HG03439 (cell line): ENCODE results near the gene EPB41.
"Not testable (repeated sequence)": the region's sequence is repeated elsewhere in the genome, so short reads cannot be mapped to it uniquely, and the experiment has no call there.

Experiments
- ATAC-seq: cut with Tn5 transposase; IDR thresholded peaks from one replicate; pipeline ENCODE4 v1.9.1; 2021; ENCODE audit warnings: mild to moderate bottlenecking, moderate library complexity; ENCODE audit not compliant: unreplicated experiment

Gene EPB41

GRCh38 chr1:28926629-28927265 is 12.4 kb downstream of the EPB41 start:
- peak; percentile 86 for ATAC-seq

DNA sequence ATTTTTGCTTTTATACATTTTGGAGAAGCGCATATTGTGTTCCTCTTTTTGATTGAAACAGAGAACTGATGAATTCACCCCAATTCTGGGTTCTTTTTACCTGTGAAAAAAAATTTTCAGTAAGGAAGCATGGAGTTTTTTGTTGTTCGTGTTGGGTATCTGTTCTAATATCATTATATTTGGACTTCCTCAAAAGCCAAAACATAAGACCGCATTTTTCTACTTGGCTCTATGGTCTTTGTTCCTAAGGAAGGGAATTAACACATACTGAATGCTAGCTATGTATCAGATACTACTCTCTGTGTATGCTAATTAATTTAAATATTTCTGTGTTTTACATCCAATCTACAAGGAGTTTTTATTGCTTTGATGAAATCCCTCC is 12.9 kb downstream of the EPB41 start:
- no peak for ATAC-seq

DNA sequence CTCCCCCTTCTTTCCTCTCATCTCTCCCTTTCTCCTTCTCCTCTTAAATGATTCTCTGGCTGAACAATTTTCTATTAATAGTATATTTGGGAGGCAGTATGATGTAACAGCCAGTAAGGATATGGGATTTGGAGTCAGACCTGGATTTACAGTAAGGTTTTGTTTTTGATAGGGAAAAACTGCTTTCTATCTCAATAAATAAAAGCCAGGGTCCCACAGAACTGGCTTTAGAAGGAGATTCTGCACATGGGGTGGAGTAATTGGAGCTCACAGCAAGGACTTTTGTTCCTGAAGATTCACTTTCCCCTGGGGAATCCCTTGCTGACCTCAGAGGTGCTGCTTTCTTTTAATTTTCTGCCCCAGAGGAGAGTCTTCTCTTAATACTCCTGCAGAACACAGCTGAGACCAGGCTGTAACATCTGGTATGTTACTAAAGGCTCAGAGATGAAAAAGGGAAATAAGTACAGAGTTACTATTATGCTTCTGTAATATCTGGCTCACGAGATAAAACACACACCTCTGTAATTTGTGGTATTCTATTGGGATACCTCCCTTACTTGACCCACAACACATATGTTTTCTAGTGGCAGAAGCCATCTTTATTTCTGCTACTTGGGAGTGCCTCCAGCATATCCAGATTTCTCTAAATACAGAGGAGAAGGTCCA is 13.4 kb downstream of the EPB41 start:
- no peak for ATAC-seq

DNA sequence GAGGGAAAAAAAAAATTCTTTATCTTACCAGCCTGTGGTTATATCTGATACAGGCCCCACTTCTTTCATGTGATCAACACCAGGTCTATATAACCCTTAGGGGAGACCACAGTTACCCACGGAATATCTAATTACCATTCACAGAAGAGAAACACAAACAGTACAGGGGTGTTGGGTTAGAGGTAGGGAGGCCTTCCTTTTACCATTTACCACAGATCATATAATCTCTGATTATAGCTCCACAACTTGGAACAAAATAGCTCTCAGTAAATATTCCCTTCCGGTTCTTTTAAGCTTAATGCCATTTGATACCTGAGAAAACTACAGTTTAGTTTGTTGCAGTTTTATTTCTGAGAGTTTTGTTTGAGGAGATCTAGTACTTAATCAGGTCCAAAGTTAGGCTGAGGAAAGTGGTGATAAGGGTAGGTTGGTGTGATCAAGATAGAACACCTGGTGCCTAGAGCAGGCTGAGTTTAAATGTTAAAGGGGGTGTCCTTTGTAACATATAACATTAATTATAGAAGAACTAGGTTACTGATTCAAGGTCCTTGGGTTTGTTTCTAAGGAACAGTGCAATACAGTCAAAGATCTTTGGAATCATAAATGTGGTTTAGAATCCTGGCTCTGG is 14.1 kb downstream of the EPB41 start:
- no peak for ATAC-seq

- no peak for ATAC-seq
These were observed 18.9 kb downstream of the EPB41 start for GRCh38 chr1:28933277-28933676.

- no peak for ATAC-seq
These were observed 19.5 kb downstream of the EPB41 start for GRCh38 chr1:28933918-28934317.

DNA sequence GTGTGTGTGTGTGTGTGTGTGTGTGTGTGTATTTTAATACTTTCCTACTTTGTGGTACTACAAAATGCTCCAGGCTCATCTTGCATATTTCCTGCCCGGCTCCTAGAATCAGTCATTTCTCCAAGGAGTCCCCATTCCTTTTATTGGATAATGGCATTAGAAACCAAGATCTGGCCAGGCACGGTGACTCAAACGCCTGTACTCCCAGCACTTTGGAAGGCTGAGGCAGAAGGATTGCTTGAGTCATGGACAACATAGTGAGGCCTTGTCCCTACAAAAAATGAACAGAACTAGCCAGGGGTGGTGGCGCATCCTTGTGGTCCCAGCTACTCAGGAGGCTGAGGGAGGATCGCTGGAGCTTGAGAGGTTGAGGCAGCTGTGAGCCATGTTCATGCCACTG is 20.3 kb downstream of the EPB41 start:
- ATAC-seq, result no peak

GRCh38 chr1:28935293-28935692 is 20.9 kb downstream of the EPB41 start:
- no peak for ATAC-seq

DNA sequence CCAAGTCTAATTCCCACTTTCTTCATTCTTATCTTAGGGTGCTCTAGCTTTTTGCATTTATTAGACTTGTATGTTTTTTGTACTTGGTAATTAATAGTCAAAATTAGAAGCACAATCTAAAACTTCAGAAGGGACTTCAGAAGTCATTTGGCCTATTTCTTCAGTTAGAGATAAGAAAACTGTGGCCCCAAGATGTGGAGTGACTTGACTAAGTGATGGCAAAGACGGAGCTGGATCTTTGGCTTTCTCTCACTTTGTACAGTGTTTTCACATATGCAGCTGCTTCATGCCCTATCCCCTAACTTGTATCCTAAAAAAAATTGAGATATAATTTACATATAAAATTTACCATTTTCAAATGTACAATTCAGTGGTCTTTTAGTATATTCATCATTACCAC is 21.7 kb downstream of the EPB41 start:
- ATAC-seq, result no peak

DNA sequence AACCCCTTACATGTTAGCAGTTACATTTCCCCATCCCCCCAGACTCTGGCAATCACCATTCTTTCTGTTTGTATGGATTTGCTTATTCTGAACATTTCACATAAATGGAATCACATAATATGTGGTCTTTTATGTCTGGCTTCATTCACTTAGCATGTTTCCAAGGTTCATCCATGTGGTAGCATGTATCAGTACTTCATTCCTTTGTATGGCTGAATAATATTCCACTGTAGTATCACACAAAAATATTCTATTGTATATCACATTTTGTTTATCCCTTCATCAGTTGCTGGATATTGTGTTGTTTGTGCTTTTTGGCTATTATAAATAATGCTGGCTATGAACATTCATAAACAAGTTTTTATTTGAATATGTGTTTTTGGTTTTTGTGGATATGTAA is 22.2 kb downstream of the EPB41 start:
- ATAC-seq, result no peak

DNA sequence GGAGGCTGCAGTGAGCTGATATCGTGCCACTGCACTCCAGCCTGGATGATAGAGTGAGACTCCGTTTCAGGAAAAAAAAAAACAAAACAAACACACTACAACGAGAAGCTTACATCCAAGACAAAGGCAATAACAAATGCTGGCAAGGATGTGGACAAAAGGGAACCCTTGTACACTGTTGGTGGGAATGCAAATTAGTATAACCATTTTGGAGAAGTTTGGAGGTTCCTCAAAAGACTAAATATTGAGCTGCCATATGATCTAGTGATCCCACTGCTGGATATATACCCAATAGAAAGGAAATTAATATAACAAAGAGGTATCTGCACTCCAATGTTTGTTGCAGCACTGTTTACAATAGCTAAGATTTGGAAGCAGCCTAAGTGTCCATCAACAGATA is 29.2 kb downstream of the EPB41 start:
- ATAC-seq, result not testable (repeated sequence)

GRCh38 chr1:28950006-28950405 is 35.6 kb downstream of the EPB41 start:
- no peak for ATAC-seq

DNA sequence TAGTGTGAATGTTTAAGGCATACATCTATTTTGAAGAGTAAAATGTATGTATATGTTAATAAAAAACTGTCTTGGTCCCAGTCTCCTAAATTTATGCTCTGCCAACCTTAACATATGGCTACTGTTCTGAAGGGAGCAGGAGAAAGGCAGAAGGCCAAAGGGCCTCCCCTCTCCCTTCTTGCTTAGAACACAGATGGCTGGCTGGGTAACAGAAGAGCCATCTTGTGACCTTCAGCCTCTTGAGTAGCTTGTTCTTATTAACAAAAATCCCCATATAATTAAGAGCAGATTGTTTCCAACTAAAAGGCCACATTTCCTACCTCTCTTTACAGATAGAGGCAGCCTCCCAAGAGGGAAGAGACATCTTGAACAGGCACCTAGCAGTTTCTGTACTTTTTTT is 36.1 kb downstream of the EPB41 start:
- no peak for ATAC-seq

- ATAC-seq, result no peak
These were observed 39.9 kb downstream of the EPB41 start for GRCh38 chr1:28954126-28954726.

GRCh38 chr1:28956038-28956464 is 41.7 kb downstream of the EPB41 start:
- ATAC-seq, result no peak

- not testable (repeated sequence) for ATAC-seq
These were observed 47.9 kb downstream of the EPB41 start for GRCh38 chr1:28962114-28962831.

GRCh38 chr1:28965271-28965870 is 51.0 kb downstream of the EPB41 start:
- ATAC-seq, result no peak

DNA sequence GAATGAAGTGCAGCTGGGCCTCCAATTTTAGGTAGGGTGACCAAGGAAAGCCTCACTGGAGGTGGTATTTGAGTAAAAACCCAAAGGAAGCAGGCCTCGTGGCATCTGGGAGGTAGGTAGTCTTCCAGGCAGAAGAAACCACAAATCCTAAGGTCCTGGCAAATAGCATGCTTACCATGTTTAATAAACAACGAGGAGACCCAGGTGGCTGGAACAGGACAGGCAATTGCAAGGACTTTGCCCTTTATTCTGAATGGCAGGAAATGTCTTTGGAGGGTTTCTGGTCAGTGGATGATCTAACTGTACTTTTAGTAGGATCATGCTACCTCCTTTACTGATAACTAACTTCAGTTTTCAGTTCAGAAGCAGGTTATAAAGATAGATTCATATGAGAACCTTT is 52.2 kb downstream of the EPB41 start:
- ATAC-seq, result no peak

- ATAC-seq, result no peak
These were observed 57.8 kb downstream of the EPB41 start for GRCh38 chr1:28971980-28972771.
